IPS-20b (cell line): ENCODE measurements around the gene IGIP.

Experiments
- H3K27ac ChIP-seq: one replicate; pipeline ENCODE4 v1.5.1; 2013; ENCODE audit warnings: low read length
- H3K27me3 ChIP-seq: 2 replicates; pipeline ENCODE4 v1.6.1; 2013; ENCODE audit warnings: mild to moderate bottlenecking, low read length, inconsistent platforms; ENCODE audit not compliant: insufficient read depth
- H3K36me3 ChIP-seq: 2 replicates; pipeline ENCODE4 v1.6.1; 2013; ENCODE audit warnings: low read depth, mild to moderate bottlenecking, inconsistent platforms, low read length, moderate library complexity; ENCODE audit not compliant: insufficient read depth
- H3K4me1 ChIP-seq: 2 replicates; pipeline ENCODE4 v1.6.1; 2013; ENCODE audit warnings: mild to moderate bottlenecking, control low read depth, inconsistent platforms, low read length, moderate library complexity; ENCODE audit not compliant: insufficient read depth
- H3K4me3 ChIP-seq: 2 replicates; pipeline ENCODE4 v1.5.1; 2013; ENCODE audit warnings: mild to moderate bottlenecking, low read length, inconsistent platforms
- H3K9ac ChIP-seq: 2 replicates; pipeline ENCODE4 v1.6.1; 2013; ENCODE audit warnings: low read depth, mild to moderate bottlenecking, inconsistent platforms, low read length, moderate library complexity
- H3K9me3 ChIP-seq: 2 replicates; pipeline ENCODE4 v1.6.1; 2013; ENCODE audit warnings: mild to moderate bottlenecking, low read depth, low read length, inconsistent platforms; ENCODE audit not compliant: insufficient read depth

The IGIP gene

GRCh38 chr5:140128376-140128775, 2.6 kb downstream of the IGIP start:
- no peaks in the 10 kb centered on the region for H3K36me3 ChIP-seq
- no peak overlapping the region for H3K9ac ChIP-seq
- H3K4me3 ChIP-seq: no peak overlapping the region
- H3K9me3 ChIP-seq: no peaks in the 10 kb centered on the region
- H3K27ac ChIP-seq: no peak overlapping the region
- no peaks in the 10 kb centered on the region for H3K4me1 ChIP-seq
- no peaks in the 10 kb centered on the region for H3K27me3 ChIP-seq

GRCh38 chr5:140130949-140131733, 5.4 kb downstream of the IGIP start:
- peaks cover 7% of the 10 kb centered on the region; the same call in 1 of the 2 replicates for H3K27me3 ChIP-seq
- H3K27ac ChIP-seq: no peak overlapping the region
- H3K9ac ChIP-seq: no peak overlapping the region
- H3K4me3 ChIP-seq: no peak overlapping the region
- no peaks in the 10 kb centered on the region for H3K36me3 ChIP-seq
- no peaks in the 10 kb centered on the region for H3K4me1 ChIP-seq
- H3K9me3 ChIP-seq: no peaks in the 10 kb centered on the region

GRCh38 chr5:140131967-140132409, 6.3 kb downstream of the IGIP start:
- Histone ChIP-seq H3K27ac (no peak overlapping the region), H3K27me3 (peaks cover 7% of the 10 kb centered on the region; the same call in 1 of the 2 replicates), H3K9me3 (no peaks in the 10 kb centered on the region), H3K36me3 (no peaks in the 10 kb centered on the region), H3K4me3 (no peak overlapping the region), H3K4me1 (no peaks in the 10 kb centered on the region), H3K9ac (no peak overlapping the region)

GRCh38 chr5:140133514-140134167, 7.9 kb downstream of the IGIP start:
- Histone ChIP-seq H3K27me3 (peaks cover 7% of the 10 kb centered on the region; the same call in 1 of the 2 replicates), H3K9me3 (no peaks in the 10 kb centered on the region), H3K27ac (no peak overlapping the region), H3K4me1 (no peaks in the 10 kb centered on the region), H3K4me3 (no peak overlapping the region), H3K36me3 (no peaks in the 10 kb centered on the region), H3K9ac (no peak overlapping the region)

GRCh38 chr5:140134277-140134935, 8.7 kb downstream of the IGIP start:
- Histone ChIP-seq H3K4me3 (no peak overlapping the region), H3K36me3 (no peaks in the 10 kb centered on the region), H3K4me1 (no peaks in the 10 kb centered on the region), H3K9me3 (no peaks in the 10 kb centered on the region), H3K9ac (no peak overlapping the region), H3K27me3 (peaks cover 7% of the 10 kb centered on the region; the same call in 1 of the 2 replicates), H3K27ac (no peak overlapping the region)

- Histone ChIP-seq H3K9me3 (no peaks in the 10 kb centered on the region), H3K27me3 (peaks cover 11% of the 10 kb centered on the region), H3K9ac (no peak overlapping the region), H3K4me1 (no peaks in the 10 kb centered on the region), H3K36me3 (no peaks in the 10 kb centered on the region), H3K27ac (no peak overlapping the region), H3K4me3 (no peak overlapping the region)
Measured at GRCh38 chr5:140135127-140135526, 9.4 kb downstream of the IGIP start.

- H3K36me3 ChIP-seq: no peaks in the 10 kb centered on the region
- H3K27me3 ChIP-seq: peaks cover 17% of the 10 kb centered on the region
- no peak overlapping the region for H3K4me3 ChIP-seq
- no peak overlapping the region for H3K9ac ChIP-seq
- H3K9me3 ChIP-seq: no peaks in the 10 kb centered on the region
- H3K4me1 ChIP-seq: no peaks in the 10 kb centered on the region
- H3K27ac ChIP-seq: no peak overlapping the region
Measured at GRCh38 chr5:140136624-140137023, 10.9 kb downstream of the IGIP start.

- Histone ChIP-seq H3K9me3 (no peaks in the 10 kb centered on the region), H3K27me3 (peaks cover 30% of the 10 kb centered on the region), H3K36me3 (no peaks in the 10 kb centered on the region), H3K4me1 (no peaks in the 10 kb centered on the region), H3K9ac (no peak overlapping the region), H3K27ac (no peak overlapping the region), H3K4me3 (no peak overlapping the region)
Measured at GRCh38 chr5:140140435-140140834, 14.7 kb downstream of the IGIP start.

GRCh38 chr5:140141241-140141640, 15.5 kb downstream of the IGIP start:
- Histone ChIP-seq H3K9me3 (no peaks in the 10 kb centered on the region), H3K4me1 (no peaks in the 10 kb centered on the region), H3K9ac (no peak overlapping the region), H3K36me3 (no peaks in the 10 kb centered on the region), H3K27me3 (peaks cover 38% of the 10 kb centered on the region), H3K4me3 (no peak overlapping the region), H3K27ac (no peak overlapping the region)

- Histone ChIP-seq H3K9me3 (no peaks in the 10 kb centered on the region), H3K9ac (no peak overlapping the region), H3K4me1 (0 out of 2 replicates have a peak, but pooled peaks cover 4% of the 10 kb centered on the region), H3K27me3 (peaks cover 49% of the 10 kb centered on the region), H3K27ac (no peak overlapping the region), H3K4me3 (no peak overlapping the region), H3K36me3 (no peaks in the 10 kb centered on the region)
Measured at GRCh38 chr5:140142246-140142645, 16.5 kb downstream of the IGIP start.

GRCh38 chr5:140142856-140143255, 17.1 kb downstream of the IGIP start:
- no peaks in the 10 kb centered on the region for H3K9me3 ChIP-seq
- H3K9ac ChIP-seq: no peak overlapping the region
- 0 out of 2 replicates have a peak, but pooled peaks cover 4% of the 10 kb centered on the region for H3K4me1 ChIP-seq
- H3K4me3 ChIP-seq: no peak overlapping the region
- no peaks in the 10 kb centered on the region for H3K36me3 ChIP-seq
- H3K27ac ChIP-seq: no peak overlapping the region
- H3K27me3 ChIP-seq: peaks cover 55% of the 10 kb centered on the region
